HEK293T (cell line): ENCODE measurements around the gene POMT1.

ENCODE experiments used
- ARNT ChIP-seq: fragments of 450-650 bp; IDR thresholded peaks from 2 replicates; pipeline ENCODE4 v1.6.1; 2017; ENCODE audit warnings: mild to moderate bottlenecking
- SP1 ChIP-seq: fragments of 450-650 bp; IDR thresholded peaks from 2 replicates; pipeline ENCODE4 v1.6.1; 2017

GRCh38 chr9:131459056-131459455 is 43.7 kb upstream of the POMT1 start:
- TF ChIP-seq ARNT (no peak), SP1 (no peak)
